ENCODE results near the gene SCCPDH.

Gene SCCPDH

DNA sequence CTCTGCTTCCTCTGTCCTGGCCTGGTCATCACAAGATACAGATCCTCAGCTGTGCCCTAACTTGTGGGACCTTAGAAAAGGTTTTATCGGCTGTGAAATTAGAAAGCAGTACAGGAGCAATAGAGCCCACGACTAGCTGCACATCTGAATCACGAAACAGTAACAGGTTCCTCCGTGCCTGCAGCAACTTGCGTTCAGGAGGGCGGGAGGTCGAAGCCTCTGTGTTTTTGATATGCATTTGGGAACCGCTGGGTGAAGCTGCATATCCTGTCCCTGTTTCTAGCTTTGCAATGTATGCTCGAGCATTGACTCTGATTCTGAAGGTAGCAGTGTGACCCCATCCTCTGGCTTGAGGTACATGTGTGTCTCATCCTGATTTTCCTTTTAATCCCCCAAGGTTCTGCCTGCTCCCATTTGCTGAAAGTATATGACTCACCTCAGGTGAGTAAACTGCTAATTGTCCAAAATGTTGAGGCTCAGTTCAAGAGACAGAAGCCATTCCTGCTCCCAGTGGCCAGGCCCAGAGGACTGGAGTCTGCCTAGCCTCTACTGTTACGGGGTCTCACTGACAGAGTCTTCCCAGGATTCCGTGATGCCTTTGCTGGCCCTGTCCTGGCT lies 44.3 kb downstream of the SCCPDH start:
- no peak overlapping the region for H3K9ac ChIP-seq (ENCODE audit: low read length)
- no peak overlapping the region for H3K4me3 ChIP-seq (ENCODE audit: low read depth, low read length, poor library complexity, severe bottlenecking)
- peaks cover 77% of the 10 kb centered on the region for H3K36me3 ChIP-seq (ENCODE audit: insufficient read depth, low read length)
- no peak overlapping the region for H3K4me2 ChIP-seq (ENCODE audit: low read length)
- no peaks in the 10 kb centered on the region for H4K20me1 ChIP-seq (ENCODE audit: insufficient read depth, low read length)
- no peaks in the 10 kb centered on the region for H3K27me3 ChIP-seq (ENCODE audit: insufficient read depth, low read length)
- H3K9me2 ChIP-seq (ENCODE audit: low read depth, low read length): no peaks in the 10 kb centered on the region
- no peak overlapping the region for H3K27ac ChIP-seq (ENCODE audit: low read depth, low read length, poor library complexity, severe bottlenecking)
- no peak overlapping the region for H2AFZ ChIP-seq (ENCODE audit: low read length)
- 0 out of 2 replicates have a peak, but pooled peaks cover 4% of the 10 kb centered on the region for H3K9me3 ChIP-seq (ENCODE audit: low read length)
- peaks cover 15% of the 10 kb centered on the region for H3K4me1 ChIP-seq (ENCODE audit: insufficient read depth, low read length, severe bottlenecking)
- H3K79me2 ChIP-seq (ENCODE audit: insufficient read depth, low read length): no peaks in the 10 kb centered on the region
- H3F3A ChIP-seq (ENCODE audit: insufficient read depth, low read length): no peaks in the 10 kb centered on the region
- TF ChIP-seq CTCF (IDR thresholded peaks at IDR 0.05; ENCODE audit: low read length) (no peak), EZH2 (IDR thresholded peaks at IDR 0.05; ENCODE audit: borderline replicate concordance, low read length) (no peak)

DNA sequence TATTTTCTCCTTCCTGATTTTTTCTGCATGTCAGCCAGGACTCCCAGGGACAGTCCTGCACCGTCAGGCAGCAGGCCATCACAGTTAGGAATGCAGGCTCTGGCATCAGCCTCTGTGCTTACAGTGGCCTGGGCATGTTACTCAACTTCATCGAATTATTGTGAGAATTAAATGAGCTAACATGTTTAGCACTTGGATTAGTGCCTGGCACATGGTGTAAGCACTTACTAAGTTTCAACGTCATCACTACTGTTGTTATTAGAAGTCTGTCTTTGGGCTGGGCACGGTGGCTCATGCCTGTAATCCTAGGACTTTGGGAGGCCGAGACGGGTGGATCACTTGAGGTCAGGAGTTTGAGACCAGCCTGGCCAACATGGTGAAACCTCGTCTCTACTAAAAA lies 45.1 kb downstream of the SCCPDH start:
- no peak overlapping the region for H2AFZ ChIP-seq (ENCODE audit: low read length)
- H3K9me3 ChIP-seq (ENCODE audit: low read length): peaks cover 7% of the 10 kb centered on the region; the same call in 1 of the 2 replicates
- H3K9me2 ChIP-seq (ENCODE audit: low read depth, low read length): no peaks in the 10 kb centered on the region
- H3K79me2 ChIP-seq (ENCODE audit: insufficient read depth, low read length): no peaks in the 10 kb centered on the region
- no peaks in the 10 kb centered on the region for H4K20me1 ChIP-seq (ENCODE audit: insufficient read depth, low read length)
- no peaks in the 10 kb centered on the region for H3K27me3 ChIP-seq (ENCODE audit: insufficient read depth, low read length)
- TF ChIP-seq CTCF (IDR thresholded peaks at IDR 0.05; ENCODE audit: low read length) (no peak), EZH2 (IDR thresholded peaks at IDR 0.05; ENCODE audit: borderline replicate concordance, low read length) (no peak)
- no peak overlapping the region for H3K4me2 ChIP-seq (ENCODE audit: low read length)
- no peak overlapping the region for H3K27ac ChIP-seq (ENCODE audit: low read depth, low read length, poor library complexity, severe bottlenecking)
- H3F3A ChIP-seq (ENCODE audit: insufficient read depth, low read length): no peaks in the 10 kb centered on the region
- H3K9ac ChIP-seq (ENCODE audit: low read length): no peak overlapping the region
- H3K36me3 ChIP-seq (ENCODE audit: insufficient read depth, low read length): peaks cover 75% of the 10 kb centered on the region
- H3K4me3 ChIP-seq (ENCODE audit: low read depth, low read length, poor library complexity, severe bottlenecking): no peak overlapping the region
- peaks cover 20% of the 10 kb centered on the region for H3K4me1 ChIP-seq (ENCODE audit: insufficient read depth, low read length, severe bottlenecking)

DNA sequence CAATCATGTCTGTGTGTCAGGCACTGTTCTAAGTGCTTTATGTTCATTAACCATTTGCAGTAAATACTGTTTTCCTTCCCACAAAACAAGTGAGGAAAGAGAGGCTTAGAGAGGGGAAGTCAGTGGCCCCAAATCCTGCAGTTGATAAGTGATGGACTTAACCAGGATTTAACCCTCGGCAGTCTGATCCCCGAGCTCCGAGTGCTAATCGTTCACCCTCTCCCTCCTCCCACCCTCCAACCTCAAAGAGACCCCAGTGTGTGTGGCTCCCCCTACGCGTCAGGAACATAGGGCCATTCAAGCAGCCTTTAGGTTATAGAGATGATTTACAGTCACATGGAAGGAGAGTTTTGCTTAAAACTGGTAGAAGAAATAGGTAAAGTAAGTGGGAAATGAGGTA lies 47.2 kb downstream of the SCCPDH start:
- TF ChIP-seq EZH2 (IDR thresholded peaks at IDR 0.05; ENCODE audit: borderline replicate concordance, low read length) (no peak), CTCF (IDR thresholded peaks at IDR 0.05; ENCODE audit: low read length) (no peak)
- Histone ChIP-seq H3K9ac (ENCODE audit: low read length) (no peak overlapping the region), H3K9me2 (ENCODE audit: low read depth, low read length) (no peaks in the 10 kb centered on the region), H3K36me3 (ENCODE audit: insufficient read depth, low read length) (peaks cover 75% of the 10 kb centered on the region), H3K27ac (ENCODE audit: low read depth, low read length, poor library complexity, severe bottlenecking) (no peak overlapping the region), H2AFZ (ENCODE audit: low read length) (no peak overlapping the region), H3K79me2 (ENCODE audit: insufficient read depth, low read length) (no peaks in the 10 kb centered on the region), H3K4me3 (ENCODE audit: low read depth, low read length, poor library complexity, severe bottlenecking) (no peak overlapping the region), H4K20me1 (ENCODE audit: insufficient read depth, low read length) (no peaks in the 10 kb centered on the region), H3K4me2 (ENCODE audit: low read length) (no peak overlapping the region), H3K4me1 (ENCODE audit: insufficient read depth, low read length, severe bottlenecking) (peaks cover 20% of the 10 kb centered on the region), H3F3A (ENCODE audit: insufficient read depth, low read length) (no peaks in the 10 kb centered on the region), H3K9me3 (ENCODE audit: low read length) (peaks cover 9% of the 10 kb centered on the region; the same call in 1 of the 2 replicates), H3K27me3 (ENCODE audit: insufficient read depth, low read length) (no peaks in the 10 kb centered on the region)
